HG03159 (cell line): ENCODE results near the gene CCM2.

Experiments
- ATAC-seq: cut with Tn5 transposase; IDR thresholded peaks from one replicate; pipeline ENCODE4 v1.9.1; 2021; ENCODE audit warnings: mild to moderate bottlenecking, moderate library complexity; ENCODE audit not compliant: unreplicated experiment

Gene CCM2

DNA sequence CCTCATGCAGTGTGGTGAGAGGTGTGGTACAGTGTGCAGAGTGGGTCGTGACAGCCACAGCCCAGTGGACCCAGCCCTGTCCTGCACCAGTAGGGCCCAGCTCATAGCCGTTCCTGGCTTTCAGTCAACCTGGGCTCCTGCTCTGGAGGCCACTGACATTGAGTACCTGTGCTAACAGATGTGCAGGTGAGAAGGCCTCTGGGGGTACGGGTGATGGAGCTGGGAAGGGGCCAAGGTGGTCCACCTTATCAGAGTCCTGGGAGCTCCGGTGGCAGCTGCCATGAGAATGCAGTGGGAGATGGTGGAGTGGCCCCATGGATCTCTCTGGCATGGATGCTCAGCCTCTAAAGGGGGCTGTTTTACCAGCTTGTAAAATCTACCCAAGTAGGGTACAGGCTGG lies 117.6 kb downstream of the CCM2 start:
- no peak for ATAC-seq

DNA sequence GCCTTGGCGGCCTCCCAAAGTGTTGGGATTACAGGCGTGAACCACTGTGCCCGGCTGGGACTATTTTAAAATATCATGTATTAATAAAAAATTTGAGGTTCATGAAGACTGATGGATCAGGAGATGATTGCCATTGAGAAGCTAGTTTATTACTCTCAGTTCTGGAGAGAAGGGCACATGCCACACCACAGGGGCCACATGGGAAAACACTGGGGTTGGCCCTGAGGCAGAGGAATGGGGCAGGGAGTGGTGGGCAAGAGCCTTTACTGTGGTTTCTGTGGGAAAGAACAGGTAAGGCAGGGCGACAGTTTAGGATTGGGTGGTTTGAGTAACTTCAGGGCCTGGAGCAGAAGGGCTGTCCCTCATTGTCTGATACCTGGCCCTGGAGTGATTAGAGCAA lies 118.3 kb downstream of the CCM2 start:
- ATAC-seq = no peak

DNA sequence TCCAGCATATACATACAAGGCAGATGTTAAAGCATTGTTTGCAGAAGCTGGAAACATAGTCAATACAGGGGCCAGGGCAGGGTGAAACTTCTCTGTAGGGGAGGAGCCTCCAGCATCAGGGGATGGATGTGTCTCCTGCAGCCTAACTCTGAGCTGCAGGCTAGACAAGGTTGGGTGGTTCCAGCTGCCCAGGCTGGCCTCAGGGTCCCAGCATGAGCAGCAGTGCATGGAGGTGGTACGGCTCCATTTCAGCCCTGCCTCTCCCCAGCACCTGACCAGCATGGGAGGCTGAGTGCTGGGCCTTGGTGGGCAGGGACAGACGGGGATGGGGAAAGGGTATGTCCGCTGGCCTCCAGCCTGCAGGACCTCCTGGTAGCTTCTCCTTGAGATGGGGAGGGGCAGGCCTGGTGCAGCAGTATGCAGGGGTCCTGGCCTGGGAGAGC lies 118.9 kb downstream of the CCM2 start:
- ATAC-seq = no peak

DNA sequence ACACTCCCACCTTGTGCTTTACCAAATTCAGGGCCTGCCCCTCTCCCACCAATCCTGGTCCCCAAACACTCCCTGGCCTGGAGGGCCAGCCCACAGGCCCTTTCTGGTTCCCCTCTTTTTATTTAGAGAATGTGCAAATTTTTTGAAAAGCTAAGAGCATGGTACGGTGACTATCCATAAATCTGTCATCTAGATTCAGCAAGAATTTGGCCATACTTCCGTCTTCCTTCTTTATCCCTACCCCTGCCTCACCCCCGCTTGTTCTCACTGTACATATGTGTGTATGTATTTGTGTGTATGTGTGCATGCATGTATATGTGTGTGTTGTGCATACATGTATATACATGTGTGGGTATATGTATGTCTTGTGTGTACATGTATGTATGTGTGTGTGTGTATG lies 119.5 kb downstream of the CCM2 start:
- ATAC-seq = no peak

DNA sequence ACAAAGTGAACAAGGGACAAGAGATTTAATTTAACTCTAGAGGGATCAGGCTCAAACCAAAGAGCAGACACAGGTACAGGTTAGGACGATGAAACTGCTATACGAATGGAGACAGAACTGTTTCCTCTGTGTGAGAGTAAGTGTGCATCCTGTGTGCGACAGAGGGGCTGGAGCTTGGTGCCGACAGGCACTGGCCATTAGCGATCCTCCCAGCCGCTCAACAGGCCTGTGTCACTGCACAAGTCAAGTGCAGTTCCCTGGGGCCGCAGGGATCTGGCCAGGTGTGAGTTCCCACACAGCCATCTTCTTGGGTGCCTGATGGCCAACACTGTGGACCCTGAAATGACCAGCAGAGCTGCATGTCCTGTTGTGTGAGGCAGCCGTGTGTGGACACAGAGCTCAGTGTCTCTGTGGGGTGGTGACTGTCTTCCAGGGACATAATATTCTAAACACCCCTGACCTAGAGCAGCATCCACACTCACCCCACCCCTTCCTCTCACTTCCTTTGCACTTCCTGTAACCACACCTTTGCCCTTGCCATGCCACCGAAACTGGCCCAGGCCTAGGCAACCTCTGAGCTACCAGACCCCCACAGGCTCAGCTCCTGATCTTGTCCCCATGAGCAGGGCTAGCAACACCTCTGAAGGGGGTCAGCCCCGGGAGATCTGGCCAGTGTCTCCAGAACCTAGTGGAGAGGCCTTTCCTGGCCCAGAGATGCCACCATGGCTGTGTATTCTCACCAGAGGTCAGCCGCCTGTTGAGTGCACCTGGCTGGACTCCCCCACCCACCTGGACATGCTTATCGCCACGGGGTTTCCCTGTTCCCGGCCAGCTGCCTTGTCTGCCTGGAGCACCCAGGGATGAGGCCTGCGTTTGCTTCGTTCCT lies 123.2 kb downstream of the CCM2 start:
- no peak for ATAC-seq

DNA sequence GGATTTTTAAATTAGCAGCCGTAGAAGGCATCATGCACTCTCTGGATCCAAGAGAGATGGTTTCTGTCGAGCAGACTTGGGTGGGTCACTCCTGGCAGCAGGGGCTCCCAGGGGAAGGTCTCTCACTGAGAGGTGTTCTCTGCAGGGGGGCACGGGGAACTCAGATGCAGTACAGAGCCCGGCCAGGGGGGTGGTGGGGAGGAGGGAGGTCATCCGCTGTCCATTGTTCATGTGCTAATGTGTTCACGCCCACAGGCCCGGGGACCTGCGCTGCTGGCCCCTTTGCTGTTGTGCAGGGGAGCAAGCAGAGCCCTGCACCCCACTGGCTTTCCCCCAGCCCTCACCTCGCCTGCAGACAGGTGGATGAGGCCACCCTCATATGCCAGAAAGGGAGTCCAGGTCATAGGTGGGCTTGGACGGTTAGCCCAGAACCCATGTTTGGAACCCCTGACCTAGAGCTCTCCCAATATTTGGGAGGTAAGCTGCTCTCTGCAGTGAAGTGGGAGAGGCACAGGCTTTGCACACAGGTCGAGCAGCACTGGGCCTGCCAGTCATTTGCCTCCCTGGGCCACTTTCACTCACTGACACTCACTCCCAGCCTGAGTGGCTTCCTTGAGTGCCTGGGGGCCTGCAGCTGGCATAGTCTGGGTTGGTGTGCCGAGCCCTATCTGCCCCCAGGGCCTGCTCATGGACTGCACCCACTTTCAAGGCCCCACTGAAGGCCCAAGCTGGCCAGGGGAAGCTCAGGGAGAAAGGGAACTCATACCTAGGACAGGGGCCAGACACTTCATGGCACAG lies 124.1 kb downstream of the CCM2 start:
- no peak for ATAC-seq

DNA sequence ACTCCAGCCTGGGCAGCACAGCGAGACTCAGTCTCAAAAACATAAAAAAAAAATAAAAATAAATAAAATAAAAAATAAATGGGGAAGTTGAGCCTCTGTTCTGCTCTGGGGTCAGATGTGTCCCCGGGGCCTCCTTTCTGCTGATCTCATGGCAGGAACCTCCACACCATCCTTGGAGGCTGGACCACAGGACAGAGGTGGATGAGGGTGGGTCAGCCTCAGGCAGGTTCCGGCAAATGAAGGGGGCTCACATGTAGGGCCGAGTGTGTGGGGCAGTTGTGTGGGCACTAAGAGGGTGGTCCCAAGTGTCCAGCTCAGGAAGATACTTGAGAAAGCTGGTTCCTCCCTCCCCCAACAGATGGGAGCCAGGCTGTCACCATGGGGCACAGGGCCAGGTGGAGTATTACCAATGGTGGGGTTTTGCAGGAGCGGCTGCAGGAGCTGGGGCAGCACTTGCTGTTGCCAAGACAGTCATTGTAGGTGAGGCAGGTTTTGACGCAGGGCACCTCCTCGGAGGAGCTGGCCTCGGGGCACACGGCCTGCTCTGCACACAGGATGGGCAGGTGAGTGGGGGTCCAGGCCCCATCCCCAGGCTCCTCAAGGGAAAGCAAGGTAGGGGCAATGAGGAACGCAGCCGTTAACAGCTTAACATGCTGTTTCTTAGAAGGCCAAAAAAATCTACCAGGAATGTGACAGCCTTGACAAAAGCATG lies 125.3 kb downstream of the CCM2 start:
- ATAC-seq = no peak
